NOMO-1 treated with DMSO at 0.1 percent for 48 hours (cell line): ENCODE results near the gene LILRB5.
"Not testable (repeated sequence)": the region's sequence is repeated elsewhere in the genome, so short reads cannot be mapped to it uniquely, and the experiment has no call there.

Experiments used
- DNase-seq: peaks from one replicate; lab custom pipeline; 2025; ENCODE audit not compliant: unreplicated experiment; lab: John Stamatoyannopoulos, UW

The LILRB5 gene

DNA sequence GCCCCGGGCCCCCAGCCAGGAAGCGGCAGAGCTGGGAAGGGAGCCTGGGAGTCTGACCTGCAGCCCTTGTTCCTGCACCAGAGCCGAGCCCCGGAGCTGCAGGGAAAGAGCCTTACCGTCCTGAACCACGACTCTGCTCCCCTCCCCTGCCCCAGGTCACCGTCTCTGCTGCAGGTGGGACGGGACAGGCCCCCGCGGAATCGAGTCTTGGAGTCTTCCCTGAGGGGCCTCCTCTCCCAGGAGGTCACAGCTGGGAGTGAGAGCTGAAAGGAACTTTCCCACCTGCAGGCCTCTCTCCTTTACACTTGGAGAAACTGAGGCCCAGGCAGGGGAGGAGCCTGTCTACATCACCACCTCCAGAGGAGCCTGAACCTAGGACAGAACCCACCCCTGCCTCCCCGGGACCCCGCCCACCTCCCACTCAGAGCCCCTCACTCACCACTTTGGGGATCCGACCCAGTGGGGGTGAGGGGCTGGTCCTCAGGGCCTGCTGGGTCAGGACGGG, 20.1 kb upstream of the LILRB5 start:
- not testable (repeated sequence) for DNase-seq

DNA sequence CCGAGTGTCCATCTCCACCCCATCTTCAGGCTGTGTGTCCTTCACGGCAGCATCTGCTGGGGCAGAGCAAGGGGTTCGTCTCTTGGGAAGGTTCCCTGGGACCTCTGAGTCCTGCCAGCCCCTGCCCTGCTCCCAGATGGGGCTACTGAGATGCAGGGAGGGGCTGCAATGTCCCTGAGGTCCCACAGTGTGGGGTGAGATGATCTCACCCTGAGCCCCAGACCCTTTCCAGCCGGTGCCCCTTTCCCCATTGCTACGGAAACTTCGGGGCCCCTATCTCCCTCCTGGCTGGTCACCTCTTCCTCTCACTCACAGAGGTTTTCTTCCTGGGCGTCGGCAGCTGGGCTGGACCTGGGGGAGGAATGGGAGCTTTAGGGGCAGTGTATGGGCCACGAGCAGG, 18.9 kb upstream of the LILRB5 start:
- no peak for DNase-seq

DNA sequence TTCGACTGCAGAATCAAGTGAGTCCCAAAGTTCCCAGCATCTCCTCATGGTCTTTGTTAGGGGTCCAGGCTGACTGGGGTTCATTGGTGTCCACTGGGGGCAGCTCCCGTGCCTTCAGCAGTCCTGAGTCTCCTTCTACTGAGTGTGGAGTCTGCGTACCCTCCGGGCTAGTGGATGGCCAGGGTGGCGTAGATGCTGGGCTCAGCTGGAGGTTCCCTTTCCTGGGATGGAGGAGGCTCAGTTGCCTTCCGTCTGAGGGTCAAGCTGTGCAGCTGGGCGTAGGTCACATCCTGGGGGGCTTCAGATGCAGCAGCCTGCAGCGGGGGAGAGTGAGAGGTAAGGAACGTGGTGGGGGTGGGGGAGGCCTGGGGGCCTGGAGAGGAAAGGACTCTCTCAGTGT, 17.4 kb upstream of the LILRB5 start:
- not testable (repeated sequence) for DNase-seq

DNA sequence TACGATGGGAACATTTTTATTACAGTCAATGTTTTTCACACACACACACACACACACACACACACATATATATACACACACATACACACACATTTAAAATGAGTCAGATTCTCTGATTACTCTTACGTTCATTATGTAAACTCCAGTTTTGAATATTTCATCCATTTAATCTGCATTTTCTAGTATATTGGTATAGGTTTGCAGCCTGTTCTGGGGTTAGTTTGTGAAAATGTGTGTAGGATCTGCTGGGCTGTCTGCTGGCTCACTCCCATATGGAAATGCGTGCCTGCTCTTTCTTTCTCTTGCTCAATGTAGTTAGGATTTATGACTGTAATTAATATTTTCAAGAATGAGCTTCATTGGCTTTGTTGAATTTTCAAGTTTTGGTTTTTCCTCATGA, 16.7 kb upstream of the LILRB5 start:
- DNase-seq, result no peak

DNA sequence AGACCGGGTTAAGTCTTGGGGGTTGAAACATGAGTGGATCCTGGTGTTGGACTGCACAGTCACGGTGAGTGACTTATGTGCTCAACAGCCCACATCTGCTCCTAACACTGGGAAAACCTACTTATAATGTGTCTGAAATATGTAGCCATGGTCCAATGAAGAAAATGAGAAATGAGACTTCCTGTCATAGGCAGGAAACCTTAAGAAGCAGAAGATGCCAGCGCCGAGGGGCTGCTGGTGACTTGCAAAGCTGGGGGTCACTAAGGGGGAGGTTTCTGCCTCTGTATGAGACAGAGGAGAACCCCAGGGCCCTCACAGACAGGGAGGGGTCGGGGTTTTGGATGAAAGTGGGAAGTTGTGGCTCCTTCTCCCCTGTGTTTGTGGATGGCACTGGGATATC, 15.1 kb upstream of the LILRB5 start:
- not testable (repeated sequence) for DNase-seq

DNA sequence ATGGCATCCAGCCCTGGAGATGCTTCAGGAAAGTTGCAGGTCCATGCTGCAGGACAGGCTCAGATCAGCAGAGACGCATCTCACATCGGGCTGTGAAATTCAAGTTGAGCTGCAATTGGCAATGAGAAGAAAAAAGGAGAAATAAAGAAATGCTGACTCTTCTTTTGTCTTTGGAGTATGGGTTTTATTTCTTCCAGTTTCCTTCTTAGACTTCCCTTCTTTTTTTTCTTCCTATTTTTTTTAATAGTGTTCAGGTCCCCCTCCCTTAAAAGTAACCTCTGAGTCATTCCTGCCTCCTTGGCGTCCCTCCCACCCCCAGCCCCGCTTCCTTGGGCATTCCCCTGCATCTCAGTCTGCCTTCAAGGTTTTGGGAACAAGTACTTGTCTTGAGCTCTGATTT, 14.5 kb upstream of the LILRB5 start:
- not testable (repeated sequence) for DNase-seq

DNA sequence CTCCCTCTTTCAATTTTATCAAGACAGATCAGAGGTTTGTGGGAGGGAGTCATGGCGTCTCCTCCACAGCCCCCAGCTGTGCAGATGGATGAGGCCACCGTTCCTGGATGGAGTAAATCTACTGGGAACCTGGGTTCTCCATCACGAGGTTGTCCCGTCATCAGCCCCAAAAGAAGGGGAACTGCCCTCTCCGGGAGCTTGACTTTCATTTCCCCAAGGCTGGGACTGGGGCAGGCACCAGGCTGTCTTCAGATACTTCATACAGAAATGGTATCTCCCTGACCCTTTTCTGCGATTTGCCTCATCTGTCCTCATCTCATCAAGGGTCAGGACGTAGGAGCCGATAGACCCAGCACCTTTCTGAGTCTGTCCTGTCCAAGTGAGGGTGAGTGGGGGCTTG, 14.0 kb upstream of the LILRB5 start:
- DNase-seq, result peak; percentile 58

DNA sequence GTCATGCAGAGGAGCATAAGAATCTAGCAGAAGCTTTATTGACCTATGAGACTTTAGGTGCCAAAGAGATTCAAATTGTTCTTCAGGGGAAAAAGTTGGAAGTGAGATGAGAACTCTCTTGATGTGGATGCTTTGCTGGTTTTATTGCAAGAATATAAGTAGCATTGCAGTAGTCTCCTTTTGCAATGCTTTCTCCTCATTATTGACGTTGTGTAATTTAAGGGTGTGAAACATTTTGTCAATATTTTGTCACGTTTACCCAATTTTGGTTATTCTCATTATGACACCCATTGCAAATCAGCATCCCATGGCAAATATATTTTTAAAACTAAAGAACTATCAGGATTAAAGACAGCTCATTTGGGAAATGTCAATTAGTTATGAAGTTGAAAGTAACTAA, 11.9 kb upstream of the LILRB5 start:
- DNase-seq, result peak; percentile 16

DNA sequence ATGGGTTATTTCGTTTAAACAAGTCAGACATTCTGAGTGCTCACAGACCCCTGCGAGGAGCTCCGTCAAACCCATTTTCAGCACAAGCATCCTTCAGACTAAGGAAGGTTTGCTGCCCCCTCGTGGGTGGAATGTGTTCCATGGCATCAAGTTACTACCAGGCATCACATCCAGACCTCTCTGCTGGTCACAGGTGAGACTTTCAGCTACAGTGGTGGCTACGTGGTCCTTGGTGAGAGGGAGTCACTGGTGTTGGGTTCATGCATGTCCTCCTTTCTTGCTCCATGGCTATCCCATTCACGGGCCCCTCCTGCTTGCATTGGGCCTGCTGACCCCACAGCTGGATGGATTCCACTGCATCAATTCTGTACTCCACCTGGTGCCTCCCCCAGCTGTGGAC, 9.1 kb upstream of the LILRB5 start:
- peak; percentile 43 for DNase-seq

DNA sequence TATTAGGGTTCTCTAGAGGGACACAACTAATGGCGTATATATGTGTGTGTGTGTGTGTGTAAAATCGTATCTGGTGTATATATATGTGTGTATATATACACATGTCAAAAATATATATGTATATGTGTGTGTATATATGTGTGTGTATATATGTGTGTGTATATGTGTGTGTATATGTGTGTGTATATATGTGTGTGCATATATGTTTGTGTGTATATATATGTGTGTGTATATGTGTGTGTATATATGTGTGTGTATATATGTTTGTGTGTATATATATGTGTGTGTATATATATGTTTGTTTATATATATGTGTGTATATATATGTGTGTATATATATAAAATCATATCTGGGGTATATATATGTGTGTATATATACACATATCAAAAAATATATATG, 5.4 kb upstream of the LILRB5 start:
- DNase-seq, result no peak

DNA sequence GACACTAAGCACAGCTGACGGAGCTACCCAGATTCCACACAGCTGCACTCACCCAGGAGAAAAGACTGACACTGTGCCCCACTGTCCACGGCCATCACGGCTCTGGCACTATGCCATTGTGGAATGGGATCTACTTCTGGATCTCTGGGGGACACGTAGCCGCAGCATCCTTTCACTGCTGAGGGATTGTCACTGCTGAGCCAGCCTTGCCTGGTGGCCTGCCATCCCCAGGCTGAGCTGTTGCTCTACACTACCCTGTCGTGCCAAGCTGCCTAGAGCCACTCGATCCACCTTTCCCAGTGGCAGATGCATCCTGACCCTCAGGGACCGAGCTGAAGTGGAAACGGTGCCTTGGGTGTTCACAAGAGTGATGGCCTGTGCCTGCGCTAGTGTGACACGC, 5.0 kb upstream of the LILRB5 start:
- no peak for DNase-seq

DNA sequence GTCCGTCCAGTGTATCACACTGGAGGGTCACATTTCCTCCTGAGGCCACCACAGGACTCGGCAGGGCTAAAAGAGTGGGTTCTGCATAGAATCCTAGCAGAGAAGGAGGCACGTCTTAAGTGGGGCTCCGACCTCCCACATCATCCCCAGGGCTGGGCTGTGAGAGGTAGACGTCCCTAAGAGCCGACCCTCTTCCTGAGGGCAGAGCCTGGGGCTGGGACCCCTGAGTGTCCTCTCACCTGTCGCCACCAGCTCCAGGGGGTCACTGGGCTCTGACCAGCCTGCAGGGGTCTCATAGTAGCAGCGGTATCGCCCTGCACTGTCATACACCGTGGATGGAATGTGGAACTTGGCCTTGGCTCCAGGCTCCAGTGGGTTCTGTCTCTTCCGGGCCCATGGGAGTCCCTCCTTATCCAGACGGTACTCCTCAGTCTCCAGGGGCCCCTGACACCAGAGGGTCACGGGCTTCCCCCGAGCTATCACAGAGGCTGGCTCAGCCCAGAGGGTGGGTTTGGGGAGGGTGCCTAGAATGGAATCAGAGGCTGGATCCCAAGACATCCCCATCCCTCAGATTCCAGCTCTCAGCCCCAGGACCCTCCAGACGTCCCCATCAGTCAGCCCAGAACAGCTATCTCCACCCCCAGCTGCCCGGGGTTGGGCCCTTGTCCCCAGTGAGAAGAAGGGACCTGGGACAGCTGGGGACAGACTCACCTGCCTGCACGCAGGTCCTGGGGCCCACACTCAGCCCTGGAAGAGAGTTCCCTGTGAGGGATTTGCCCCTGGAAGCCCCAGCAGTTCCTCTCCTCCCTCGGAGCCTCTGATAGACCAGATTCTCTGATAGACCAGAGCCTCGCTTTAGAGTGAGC, 590 bp downstream of the LILRB5 start:
- DNase-seq, result no peak

DNA sequence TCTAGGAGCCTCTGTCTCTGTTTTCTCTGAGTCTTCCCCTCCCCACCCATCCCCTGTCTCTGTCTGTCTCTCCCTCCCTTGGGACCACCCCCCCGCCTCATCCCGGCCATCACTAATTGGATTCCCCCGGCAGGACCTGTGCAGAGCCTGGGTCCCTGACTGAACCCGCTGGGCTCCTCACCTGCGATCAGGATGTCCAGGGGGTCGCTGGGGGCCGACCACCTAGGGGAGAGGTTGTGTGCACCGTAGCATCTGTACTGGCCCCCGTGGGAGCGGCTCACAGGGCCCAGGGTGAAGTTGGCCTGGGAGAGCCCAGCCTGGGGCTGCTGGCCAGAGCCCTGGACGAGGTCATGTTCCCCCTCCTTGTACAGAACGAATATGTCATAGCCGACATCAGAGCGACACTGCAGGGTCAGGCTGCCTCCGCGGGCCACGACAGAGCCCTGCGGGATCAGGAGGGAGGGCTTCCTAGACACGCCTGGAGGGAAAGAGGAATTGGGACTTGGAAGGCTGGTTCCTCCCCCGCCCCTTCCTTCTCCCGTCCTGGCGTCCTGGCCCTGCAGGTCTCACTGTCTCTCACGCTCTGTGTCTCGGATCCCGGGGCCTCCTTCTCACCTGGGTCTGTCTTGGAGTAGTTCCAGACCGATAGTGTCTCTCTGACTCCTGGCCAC, 1.8 kb downstream of the LILRB5 start:
- DNase-seq, result no peak

DNA sequence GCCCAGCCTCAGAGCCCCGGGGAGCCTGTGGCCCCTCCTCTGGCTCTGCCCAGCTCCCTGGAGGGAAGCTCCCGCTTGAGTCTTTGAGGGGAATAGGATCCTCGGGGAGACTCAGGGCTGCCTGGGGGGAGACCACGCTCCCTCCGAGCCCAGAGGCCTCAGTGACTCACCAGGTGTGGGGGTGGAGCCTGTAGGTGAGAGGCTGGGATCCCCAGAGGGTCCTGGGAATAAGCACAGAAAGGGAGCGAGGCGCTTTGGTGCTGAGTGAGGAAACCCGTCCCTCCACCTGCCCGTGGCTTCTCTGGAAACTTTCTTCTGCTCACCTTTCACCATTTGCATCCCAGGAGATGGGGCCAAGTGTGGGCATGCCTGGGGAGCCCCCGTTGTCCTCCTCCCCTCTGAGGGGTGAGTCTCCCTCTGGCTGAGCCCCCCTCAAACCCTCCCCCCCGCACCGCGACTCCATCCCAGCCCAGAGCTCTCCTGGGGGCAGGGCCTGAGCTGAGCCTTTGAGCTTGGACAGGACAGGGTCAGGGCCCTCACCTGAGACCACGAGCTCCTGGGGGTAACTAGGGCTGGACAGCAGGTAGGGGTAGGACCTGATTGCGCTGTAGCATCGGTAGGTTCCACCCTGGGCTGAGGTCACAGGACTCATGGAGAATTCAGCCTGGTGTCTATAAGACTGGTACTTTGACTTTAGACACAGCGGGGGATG, 2.7 kb downstream of the LILRB5 start:
- no peak for DNase-seq

DNA sequence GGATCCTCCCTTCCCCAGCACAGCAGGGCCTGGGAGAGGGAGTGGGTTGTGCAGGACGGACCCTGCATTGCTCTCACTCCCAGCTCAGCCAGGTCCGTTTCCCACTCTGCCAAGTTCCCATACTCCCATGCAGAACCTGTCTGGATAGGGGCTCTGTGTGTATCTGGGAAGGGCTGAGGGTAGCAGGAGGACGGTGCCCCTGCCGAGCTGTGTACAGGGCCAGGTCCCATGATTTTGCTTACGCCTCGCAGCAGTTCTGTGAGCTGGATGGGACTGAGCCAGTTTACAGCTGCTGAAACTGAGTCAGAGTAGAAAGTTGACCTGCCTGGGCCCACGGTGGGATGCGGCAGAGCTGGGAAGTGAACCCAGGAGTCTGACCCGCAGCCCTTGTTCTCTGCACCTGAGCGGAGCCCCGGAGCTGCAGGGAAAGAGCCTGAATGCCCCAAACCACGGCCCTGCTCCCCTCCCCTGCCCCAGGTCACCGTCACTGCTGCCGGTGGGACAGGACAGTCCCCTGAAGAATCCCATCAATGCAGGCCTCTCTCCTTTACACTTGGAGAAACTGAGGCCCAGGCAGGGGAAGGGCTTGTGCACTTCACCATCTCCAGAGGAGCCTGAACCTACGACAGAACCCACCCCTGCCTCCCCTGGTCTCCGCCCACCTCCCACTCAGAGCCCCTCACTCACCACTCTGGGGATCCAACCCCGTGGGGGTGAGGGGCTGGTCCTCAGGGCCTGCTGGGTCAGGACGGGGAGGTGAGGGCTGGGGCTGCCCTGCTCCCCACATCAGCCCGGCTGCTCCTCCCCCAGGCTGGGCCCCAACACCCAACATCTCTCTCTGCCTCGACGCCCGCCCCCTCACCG, 3.5 kb downstream of the LILRB5 start:
- DNase-seq, result no peak

DNA sequence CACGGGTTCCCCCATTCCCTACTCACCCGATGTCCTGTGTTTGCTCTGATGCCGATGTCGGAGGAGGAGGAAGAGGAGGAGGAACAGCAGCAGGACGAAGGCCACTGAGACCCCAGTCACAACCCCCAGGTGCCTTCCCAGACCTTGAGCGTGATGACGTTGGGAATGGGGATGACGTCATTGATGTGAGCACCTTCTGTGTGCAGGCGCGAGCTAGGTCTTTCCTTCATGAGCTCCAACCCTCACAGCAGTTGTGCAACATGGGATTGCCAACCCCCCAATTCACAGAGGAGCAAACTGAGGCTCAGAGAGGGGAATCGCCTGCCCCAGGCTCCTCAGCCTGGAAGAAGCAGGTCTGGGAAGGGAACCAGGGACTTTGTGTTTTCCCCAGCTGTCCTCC, 4.2 kb downstream of the LILRB5 start:
- no peak for DNase-seq

DNA sequence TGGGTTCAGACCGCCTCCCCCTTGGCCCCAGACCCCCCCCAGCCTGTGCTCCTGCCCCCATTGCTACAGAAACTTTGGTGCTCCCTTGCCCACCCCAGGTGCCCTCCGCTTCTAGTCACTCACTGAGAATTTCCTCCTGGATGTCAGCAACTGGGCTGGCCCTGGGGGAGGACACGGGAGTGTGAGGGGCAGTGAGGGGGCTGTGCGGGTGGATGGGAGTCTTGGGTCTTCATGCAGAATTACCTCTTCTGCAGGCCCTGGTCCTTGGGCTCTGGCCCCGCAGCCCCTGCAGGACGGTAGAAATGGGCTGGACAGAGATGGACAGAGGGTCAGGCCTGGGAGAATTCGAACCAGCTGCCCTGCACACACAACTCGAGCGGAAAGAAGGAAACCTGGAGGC, 4.8 kb downstream of the LILRB5 start:
- no peak for DNase-seq

DNA sequence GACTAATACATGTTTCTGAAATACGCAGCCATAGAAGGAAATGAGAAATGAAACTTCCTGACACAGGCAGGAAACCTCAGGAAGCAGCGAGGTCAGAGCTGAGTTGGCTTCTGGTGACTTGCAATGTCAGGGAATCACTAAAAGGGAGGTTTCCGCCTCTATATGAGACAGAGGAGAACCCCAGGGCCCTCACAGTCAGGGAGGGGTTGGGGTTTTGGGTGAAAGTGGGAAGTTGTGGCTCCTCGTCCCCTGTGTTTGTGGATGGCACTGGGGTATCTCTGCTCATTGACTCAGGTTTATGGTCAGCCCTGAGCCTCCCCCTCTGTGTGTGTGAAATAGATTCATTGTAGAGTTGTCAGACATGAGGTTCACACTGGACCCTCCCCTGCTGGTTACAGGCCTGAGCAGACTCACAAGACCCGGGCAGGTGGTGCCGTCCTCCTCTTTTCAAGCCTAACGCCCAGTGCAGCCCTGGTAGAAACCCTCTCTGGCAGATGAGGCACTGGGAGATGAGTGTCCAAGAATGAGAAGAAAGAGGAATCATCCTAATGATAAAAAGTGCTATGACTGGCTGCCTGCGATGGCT, 9.0 kb downstream of the LILRB5 start:
- peak; percentile 95 for DNase-seq

DNA sequence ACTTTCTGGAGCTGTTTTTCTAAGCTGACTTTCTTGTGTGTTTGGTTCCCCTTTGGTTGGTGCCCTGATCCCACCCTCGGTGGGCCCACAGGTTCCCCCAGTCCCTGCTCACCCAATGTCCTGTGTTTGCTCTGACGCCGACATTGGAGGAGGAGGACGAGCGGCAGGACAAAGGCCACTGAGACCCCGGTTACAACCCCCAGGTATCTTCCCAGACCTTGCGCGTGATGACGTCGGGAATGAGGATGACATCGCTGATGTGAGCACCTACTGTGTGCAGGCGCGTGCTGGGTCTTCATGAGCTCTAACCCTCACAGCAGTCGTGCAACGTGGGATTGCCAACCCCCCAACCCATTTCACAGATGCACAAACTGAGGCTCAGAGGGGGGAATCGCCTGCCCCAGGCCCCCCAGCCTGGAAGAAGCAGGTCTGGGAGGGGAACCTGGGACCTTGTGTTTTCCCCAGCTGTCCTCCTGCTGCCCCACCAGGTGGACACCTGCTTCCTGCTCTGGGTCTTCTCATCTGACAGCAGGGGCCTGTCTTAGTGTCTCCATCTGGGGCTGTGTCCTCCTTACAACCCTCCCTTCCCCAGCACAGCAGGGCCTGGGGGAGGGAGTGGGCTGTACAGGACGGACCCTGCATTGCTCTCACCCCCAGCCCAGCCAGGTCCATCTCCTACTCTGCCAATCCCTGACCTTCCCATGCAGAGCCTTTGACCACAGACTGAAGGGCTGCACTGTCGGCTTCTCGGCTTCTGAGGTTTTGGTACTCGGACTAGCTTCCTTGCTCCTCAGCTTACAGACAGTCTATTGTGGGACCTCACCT, 9.8 kb downstream of the LILRB5 start:
- DNase-seq, result no peak

DNA sequence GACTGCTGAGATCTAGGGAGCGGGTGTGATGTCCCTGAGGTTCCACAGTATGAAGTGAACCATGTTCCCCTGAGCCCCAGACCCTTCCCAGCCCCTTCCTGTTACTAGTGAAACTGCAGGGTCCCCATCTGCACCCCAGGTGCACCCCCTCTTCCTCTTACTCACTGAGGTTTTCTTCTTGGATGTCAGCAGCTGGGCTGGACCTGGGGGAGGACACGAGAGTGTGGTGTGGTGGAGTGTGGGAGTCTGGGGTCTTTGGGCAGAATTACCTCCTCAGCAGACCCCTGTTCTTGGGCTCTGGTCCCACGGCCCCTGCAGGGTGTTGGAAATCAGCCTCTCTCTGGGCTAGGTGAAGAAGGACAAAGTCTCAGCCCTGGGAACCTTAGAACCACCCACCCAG, 11.1 kb downstream of the LILRB5 start:
- no peak for DNase-seq
